HuH-7.5 (cell line): Measurements from ENCODE around the gene BSN.
A peak's percentile ranks its signal among the peaks of the same experiment; 100 is the strongest.
"Not testable (repeated sequence)": the region's sequence is repeated elsewhere in the genome, so short reads cannot be mapped to it uniquely, and the experiment has no call there.

Experiments
- DNase-seq: peaks from one replicate; pipeline ENCODE4 v3.0.0; 2011; ENCODE audit warnings: low spot score

Gene BSN

GRCh38 chr3:49534581-49535441 lies 19.5 kb upstream of the BSN start:
- no peak for DNase-seq

- DNase-seq, result no peak
These were observed 18.1 kb upstream of the BSN start for GRCh38 chr3:49535971-49536874.

- DNase-seq, result no peak
These were observed 17.3 kb upstream of the BSN start for GRCh38 chr3:49536875-49537533.

GRCh38 chr3:49539659-49540560 lies 14.4 kb upstream of the BSN start:
- peak; percentile 90 for DNase-seq

GRCh38 chr3:49552087-49552486 lies 2.2 kb upstream of the BSN start:
- DNase-seq, result no peak

GRCh38 chr3:49553324-49553691 lies 969 bp upstream of the BSN start:
- DNase-seq, result no peak

GRCh38 chr3:49554633-49555265 lies 472 bp downstream of the BSN start:
- DNase-seq, result peak; percentile 66

GRCh38 chr3:49556500-49557275 lies 2.4 kb downstream of the BSN start:
- DNase-seq, result no peak

GRCh38 chr3:49563040-49563578 lies 8.8 kb downstream of the BSN start:
- DNase-seq, result peak; percentile 33

GRCh38 chr3:49563766-49564165 lies 9.5 kb downstream of the BSN start:
- no peak for DNase-seq

GRCh38 chr3:49566312-49566711 lies 12.0 kb downstream of the BSN start:
- DNase-seq, result no peak

- no peak for DNase-seq
These were observed 13.1 kb downstream of the BSN start for GRCh38 chr3:49567406-49567805.

GRCh38 chr3:49568965-49569364 lies 14.7 kb downstream of the BSN start:
- no peak for DNase-seq

GRCh38 chr3:49570028-49570654 lies 15.9 kb downstream of the BSN start:
- DNase-seq, result no peak

GRCh38 chr3:49582177-49582576 lies 27.9 kb downstream of the BSN start:
- no peak for DNase-seq

- DNase-seq, result not testable (repeated sequence)
These were observed 31.0 kb downstream of the BSN start for GRCh38 chr3:49585261-49585755.

- no peak for DNase-seq
These were observed 37.3 kb downstream of the BSN start for GRCh38 chr3:49591615-49592014.

- DNase-seq, result no peak
These were observed 38.8 kb downstream of the BSN start for GRCh38 chr3:49593041-49593440.

- DNase-seq, result no peak
These were observed 46.5 kb downstream of the BSN start for GRCh38 chr3:49600781-49601180.
